Activated CD4-positive, alpha-beta T cell treated with anti-CD3 and anti-CD28 coated beads, Interleukin-2, amount 10 ng/mL, durations not matched to agents 24 days and 14 days (primary cell): ENCODE measurements around the gene FOXC1. TPM values are rescaled to one million over a fixed set of nuclear protein-coding genes. Genes with fewer than 3 reads are reported as not detected.
A peak's percentile ranks its signal among the peaks of the same experiment; 100 is the strongest.

Source experiments
- DNase-seq: peaks from one replicate; pipeline ENCODE4 v3.0.0; 2022
- H3K27ac Mint-ChIP-seq: one replicate; pipeline ENCODE4 v1.8.0; 2022; ENCODE audit warnings: mild to moderate bottlenecking, mixed read lengths
- H3K27me3 Mint-ChIP-seq: one replicate; pipeline ENCODE4 v1.8.0; 2022; ENCODE audit warnings: mixed read lengths
- H3K36me3 Mint-ChIP-seq: one replicate; pipeline ENCODE4 v1.8.0; 2022; ENCODE audit warnings: low read depth, mild to moderate bottlenecking, mixed read lengths
- H3K4me1 Mint-ChIP-seq: one replicate; pipeline ENCODE4 v1.8.0; 2021; ENCODE audit warnings: mixed read lengths
- H3K4me3 Mint-ChIP-seq: one replicate; pipeline ENCODE4 v1.8.0; 2022; ENCODE audit warnings: mild to moderate bottlenecking, moderate library complexity, mixed read lengths
- H3K9me3 Mint-ChIP-seq: one replicate; pipeline ENCODE4 v1.8.0; 2021; ENCODE audit warnings: mixed read lengths
- intact Hi-C: fragments of 100-400 bp; cut with micrococcal nuclease; formaldehyde crosslinking; loops from one replicate; pipeline ENCODE4 v1.15.1; 2023
- total RNA-seq: library from RNA; stranded (reverse); gene quantifications from 2 replicates; pipeline ENCODE4 v1.2.3, GENCODE V29; 2022

The FOXC1 gene
- total RNA-seq, 1 donor from 2014 or later, result 0.07 TPM

- H3K4me3 Mint-ChIP-seq, result peak overlapping the region; percentile 28
- H3K4me1 Mint-ChIP-seq, result peaks cover 6% of the 10 kb centered on the region
- DNase-seq, result no peak
- H3K9me3 Mint-ChIP-seq, result no peaks in the 10 kb centered on the region
- no peaks in the 10 kb centered on the region for H3K36me3 Mint-ChIP-seq
- H3K27ac Mint-ChIP-seq, result no peak overlapping the region
- intact Hi-C loops, result no loop called here
- H3K27me3 Mint-ChIP-seq, result peaks cover 65% of the 10 kb centered on the region
Observed at GRCh38 chr6:1624058-1624850, 14.5 kb downstream of the FOXC1 start.

- H3K36me3 Mint-ChIP-seq, result no peaks in the 10 kb centered on the region
- intact Hi-C loops, result no loop called here
- peaks cover 65% of the 10 kb centered on the region for H3K27me3 Mint-ChIP-seq
- H3K4me3 Mint-ChIP-seq, result peak overlapping the region; percentile 72
- H3K9me3 Mint-ChIP-seq, result no peaks in the 10 kb centered on the region
- peaks cover 6% of the 10 kb centered on the region for H3K4me1 Mint-ChIP-seq
- no peak overlapping the region for H3K27ac Mint-ChIP-seq
- DNase-seq, result peak; percentile 69
Observed at GRCh38 chr6:1624851-1625781, 15.4 kb downstream of the FOXC1 start.

GRCh38 chr6:1625794-1626435 lies 16.2 kb downstream of the FOXC1 start:
- no peak overlapping the region for H3K27ac Mint-ChIP-seq
- H3K4me1 Mint-ChIP-seq, result peaks cover 6% of the 10 kb centered on the region
- no peaks in the 10 kb centered on the region for H3K36me3 Mint-ChIP-seq
- intact Hi-C loops, result loop anchor here (1.0 kb wide), 1 partner anchor 14 kb away; no protein-coding TSS in a partner anchor
- peaks cover 68% of the 10 kb centered on the region for H3K27me3 Mint-ChIP-seq
- H3K4me3 Mint-ChIP-seq, result peak overlapping the region; percentile 72
- DNase-seq, result no peak
- H3K9me3 Mint-ChIP-seq, result no peaks in the 10 kb centered on the region

GRCh38 chr6:1626481-1626880 lies 16.8 kb downstream of the FOXC1 start:
- Mint-ChIP-seq H3K4me3 (no peak overlapping the region), H3K27me3 (peaks cover 65% of the 10 kb centered on the region), H3K27ac (no peak overlapping the region), H3K9me3 (no peaks in the 10 kb centered on the region), H3K4me1 (peaks cover 6% of the 10 kb centered on the region), H3K36me3 (no peaks in the 10 kb centered on the region)
- DNase-seq, result no peak
- intact Hi-C loops, result loop anchor here (1.0 kb wide), 1 partner anchor 14 kb away; no protein-coding TSS in a partner anchor

GRCh38 chr6:1627827-1628560 lies 18.3 kb downstream of the FOXC1 start:
- peaks cover 51% of the 10 kb centered on the region for H3K27me3 Mint-ChIP-seq
- no peak for DNase-seq

GRCh38 chr6:1629316-1629715 lies 19.6 kb downstream of the FOXC1 start:
- DNase-seq, result no peak
- H3K36me3 Mint-ChIP-seq, result no peaks in the 10 kb centered on the region
- no peak overlapping the region for H3K27ac Mint-ChIP-seq
- H3K4me3 Mint-ChIP-seq, result no peak overlapping the region
- peaks cover 6% of the 10 kb centered on the region for H3K4me1 Mint-ChIP-seq
- no peaks in the 10 kb centered on the region for H3K9me3 Mint-ChIP-seq
- peaks cover 44% of the 10 kb centered on the region for H3K27me3 Mint-ChIP-seq
- intact Hi-C loops, result no loop called here

More at GRCh38 chr6:1627827-1628560, 18.3 kb downstream of the FOXC1 start:
- Mint-ChIP-seq H3K9me3 (no peaks in the 10 kb centered on the region), H3K36me3 (no peaks in the 10 kb centered on the region), H3K4me3 (no peak overlapping the region), H3K27ac (no peak overlapping the region), H3K4me1 (peaks cover 6% of the 10 kb centered on the region)
- intact Hi-C loops, result no loop called here

- peaks cover 3% of the 10 kb centered on the region for H3K4me1 Mint-ChIP-seq
Observed at GRCh38 chr6:1630212-1630770, 20.6 kb downstream of the FOXC1 start.

GRCh38 chr6:1630771-1631217 lies 21.1 kb downstream of the FOXC1 start:
- intact Hi-C loops, result no loop called here
- Mint-ChIP-seq H3K27ac (no peak overlapping the region), H3K4me1 (no peaks in the 10 kb centered on the region), H3K27me3 (peaks cover 36% of the 10 kb centered on the region), H3K4me3 (no peak overlapping the region), H3K9me3 (no peaks in the 10 kb centered on the region), H3K36me3 (no peaks in the 10 kb centered on the region)
- no peak for DNase-seq

More at GRCh38 chr6:1630212-1630770, 20.6 kb downstream of the FOXC1 start:
- Mint-ChIP-seq H3K36me3 (no peaks in the 10 kb centered on the region), H3K4me3 (no peak overlapping the region), H3K9me3 (no peaks in the 10 kb centered on the region), H3K27ac (no peak overlapping the region), H3K27me3 (peaks cover 41% of the 10 kb centered on the region)
- no peak for DNase-seq
- intact Hi-C loops, result no loop called here

GRCh38 chr6:1631251-1631650 lies 21.5 kb downstream of the FOXC1 start:
- intact Hi-C loops, result no loop called here
- Mint-ChIP-seq H3K27me3 (peaks cover 31% of the 10 kb centered on the region), H3K4me1 (no peaks in the 10 kb centered on the region), H3K9me3 (no peaks in the 10 kb centered on the region), H3K4me3 (no peak overlapping the region), H3K36me3 (no peaks in the 10 kb centered on the region), H3K27ac (no peak overlapping the region)
- DNase-seq, result no peak

- Mint-ChIP-seq H3K27ac (no peak overlapping the region), H3K4me3 (no peak overlapping the region), H3K4me1 (no peaks in the 10 kb centered on the region), H3K36me3 (no peaks in the 10 kb centered on the region), H3K9me3 (no peaks in the 10 kb centered on the region), H3K27me3 (peaks cover 11% of the 10 kb centered on the region)
- DNase-seq, result no peak
- intact Hi-C loops, result no loop called here
Observed at GRCh38 chr6:1633366-1634021, 23.8 kb downstream of the FOXC1 start.

GRCh38 chr6:1634081-1634480 lies 24.4 kb downstream of the FOXC1 start:
- intact Hi-C loops, result no loop called here
- H3K27ac Mint-ChIP-seq, result no peak overlapping the region
- H3K9me3 Mint-ChIP-seq, result no peaks in the 10 kb centered on the region
- H3K36me3 Mint-ChIP-seq, result no peaks in the 10 kb centered on the region
- H3K4me1 Mint-ChIP-seq, result no peaks in the 10 kb centered on the region
- DNase-seq, result no peak
- peaks cover 6% of the 10 kb centered on the region for H3K27me3 Mint-ChIP-seq
- H3K4me3 Mint-ChIP-seq, result no peak overlapping the region

- Mint-ChIP-seq H3K27ac (no peak overlapping the region), H3K36me3 (no peaks in the 10 kb centered on the region), H3K4me3 (no peak overlapping the region), H3K27me3 (peaks cover 3% of the 10 kb centered on the region), H3K4me1 (no peaks in the 10 kb centered on the region), H3K9me3 (no peaks in the 10 kb centered on the region)
- intact Hi-C loops, result no loop called here
- no peak for DNase-seq
Observed at GRCh38 chr6:1635305-1636010, 25.7 kb downstream of the FOXC1 start.
